Parathyroid adenoma (tissue), 2 donors: Measurements from ENCODE around the gene DGKQ.
A peak's percentile ranks its signal among the peaks of the same experiment; 100 is the strongest.

Experiments
- H2AFZ ChIP-seq: fragments of 300-600 bp; sonication (generic); one replicate; pipeline ENCODE4 v1.7.0; 2017; ENCODE audit warnings: antibody characterized with exemption, mild to moderate bottlenecking
- H3K27ac ChIP-seq: fragments of 300-600 bp; sonication (generic); one replicate; pipeline ENCODE4 v1.7.0; 2017
- H3K27me3 ChIP-seq: fragments of 300-600 bp; sonication (generic); one replicate; pipeline ENCODE4 v1.7.0; 2017; ENCODE audit warnings: low read length; ENCODE audit not compliant: control insufficient read depth, insufficient read depth
- H3K36me3 ChIP-seq: fragments of 300-600 bp; sonication (generic); one replicate; pipeline ENCODE4 v1.7.0; 2017; ENCODE audit warnings: low read length; ENCODE audit not compliant: control insufficient read depth, insufficient read depth
- H3K4me1 ChIP-seq: fragments of 300-600 bp; sonication (generic); one replicate; pipeline ENCODE4 v1.7.0; 2017; ENCODE audit warnings: control low read depth
- H3K4me2 ChIP-seq: fragments of 300-600 bp; sonication (generic); one replicate; pipeline ENCODE4 v1.7.0; 2017; ENCODE audit warnings: low read length
- H3K4me3 ChIP-seq: fragments of 300-600 bp; sonication (generic); one replicate; pipeline ENCODE4 v1.7.0; 2017; ENCODE audit warnings: low read depth, low read length
- H3K79me2 ChIP-seq: fragments of 300-600 bp; sonication (generic); one replicate; pipeline ENCODE4 v1.7.0; 2017; ENCODE audit warnings: control low read depth
- H3K9ac ChIP-seq: fragments of 300-600 bp; sonication (generic); one replicate; pipeline ENCODE4 v1.7.0; 2017; ENCODE audit warnings: mild to moderate bottlenecking
- H3K9me3 ChIP-seq: fragments of 300-600 bp; sonication (generic); one replicate; pipeline ENCODE4 v1.7.0; 2017; ENCODE audit warnings: low read length; ENCODE audit not compliant: control insufficient read depth
- TF ChIP-seq, protein P1 (sequence below): fragments of 300-600 bp; sonication (generic); IDR thresholded peaks from one replicate; pipeline ENCODE4 v1.7.0; 2017; ENCODE audit warnings: antibody characterized with exemption, mild to moderate bottlenecking
- donor health status: primary hyperparathyroidism.

The DGKQ gene

GRCh38 chr4:995311-996026 lies 22.1 kb upstream of the DGKQ start:
- Histone ChIP-seq H3K9ac (no peak overlapping the region), H3K79me2 (no peaks in the 10 kb centered on the region), H3K27ac (no peak overlapping the region), H2AFZ (no peak overlapping the region), H3K27me3 (peaks cover 5% of the 10 kb centered on the region), H3K4me3 (no peak overlapping the region), H3K9me3 (no peaks in the 10 kb centered on the region), H3K4me1 (peaks cover 9% of the 10 kb centered on the region), H3K36me3 (no peaks in the 10 kb centered on the region), H3K4me2 (no peak overlapping the region)
- TF ChIP-seq, protein P1, sequence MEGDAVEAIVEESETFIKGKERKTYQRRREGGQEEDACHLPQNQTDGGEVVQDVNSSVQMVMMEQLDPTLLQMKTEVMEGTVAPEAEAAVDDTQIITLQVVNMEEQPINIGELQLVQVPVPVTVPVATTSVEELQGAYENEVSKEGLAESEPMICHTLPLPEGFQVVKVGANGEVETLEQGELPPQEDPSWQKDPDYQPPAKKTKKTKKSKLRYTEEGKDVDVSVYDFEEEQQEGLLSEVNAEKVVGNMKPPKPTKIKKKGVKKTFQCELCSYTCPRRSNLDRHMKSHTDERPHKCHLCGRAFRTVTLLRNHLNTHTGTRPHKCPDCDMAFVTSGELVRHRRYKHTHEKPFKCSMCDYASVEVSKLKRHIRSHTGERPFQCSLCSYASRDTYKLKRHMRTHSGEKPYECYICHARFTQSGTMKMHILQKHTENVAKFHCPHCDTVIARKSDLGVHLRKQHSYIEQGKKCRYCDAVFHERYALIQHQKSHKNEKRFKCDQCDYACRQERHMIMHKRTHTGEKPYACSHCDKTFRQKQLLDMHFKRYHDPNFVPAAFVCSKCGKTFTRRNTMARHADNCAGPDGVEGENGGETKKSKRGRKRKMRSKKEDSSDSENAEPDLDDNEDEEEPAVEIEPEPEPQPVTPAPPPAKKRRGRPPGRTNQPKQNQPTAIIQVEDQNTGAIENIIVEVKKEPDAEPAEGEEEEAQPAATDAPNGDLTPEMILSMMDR = no peak

GRCh38 chr4:993111-994029 lies 20.0 kb upstream of the DGKQ start, which contains the start of gene SLC26A1:
Gene SLC26A1, minus strand, starts transcription at chr4:993404. Its CDS starts 1,701 bp downstream, at chr4:991703.
- Histone ChIP-seq H3K4me2 (peak within 1 kb of the TSS; percentile 78), H3K4me3 (peak within 1 kb of the TSS; percentile 44), H3K27me3 (peaks cover 5% of the 10 kb centered on the region), H3K36me3 (no peaks in the 10 kb centered on the region), H3K79me2 (no peaks in the 10 kb centered on the region), H3K27ac (peak within 1 kb of the TSS; percentile 63), H3K9ac (no peak within 1 kb of the TSS), H3K9me3 (no peaks in the 10 kb centered on the region), H2AFZ (peak within 1 kb of the TSS; percentile 77), H3K4me1 (peaks cover 9% of the 10 kb centered on the region)
- TF ChIP-seq, protein P1 = no peak

- Histone ChIP-seq H3K4me2 (peak overlapping the region; percentile 78), H2AFZ (peak overlapping the region; percentile 77), H3K27me3 (no peaks in the 10 kb centered on the region), H3K4me3 (peak overlapping the region; percentile 44), H3K9ac (no peak overlapping the region), H3K27ac (peak overlapping the region; percentile 63), H3K36me3 (no peaks in the 10 kb centered on the region), H3K9me3 (no peaks in the 10 kb centered on the region), H3K79me2 (no peaks in the 10 kb centered on the region), H3K4me1 (peaks cover 9% of the 10 kb centered on the region)
- TF ChIP-seq, protein P1 = no peak
These were observed 19.1 kb upstream of the DGKQ start for GRCh38 chr4:992297-993110.

DNA sequence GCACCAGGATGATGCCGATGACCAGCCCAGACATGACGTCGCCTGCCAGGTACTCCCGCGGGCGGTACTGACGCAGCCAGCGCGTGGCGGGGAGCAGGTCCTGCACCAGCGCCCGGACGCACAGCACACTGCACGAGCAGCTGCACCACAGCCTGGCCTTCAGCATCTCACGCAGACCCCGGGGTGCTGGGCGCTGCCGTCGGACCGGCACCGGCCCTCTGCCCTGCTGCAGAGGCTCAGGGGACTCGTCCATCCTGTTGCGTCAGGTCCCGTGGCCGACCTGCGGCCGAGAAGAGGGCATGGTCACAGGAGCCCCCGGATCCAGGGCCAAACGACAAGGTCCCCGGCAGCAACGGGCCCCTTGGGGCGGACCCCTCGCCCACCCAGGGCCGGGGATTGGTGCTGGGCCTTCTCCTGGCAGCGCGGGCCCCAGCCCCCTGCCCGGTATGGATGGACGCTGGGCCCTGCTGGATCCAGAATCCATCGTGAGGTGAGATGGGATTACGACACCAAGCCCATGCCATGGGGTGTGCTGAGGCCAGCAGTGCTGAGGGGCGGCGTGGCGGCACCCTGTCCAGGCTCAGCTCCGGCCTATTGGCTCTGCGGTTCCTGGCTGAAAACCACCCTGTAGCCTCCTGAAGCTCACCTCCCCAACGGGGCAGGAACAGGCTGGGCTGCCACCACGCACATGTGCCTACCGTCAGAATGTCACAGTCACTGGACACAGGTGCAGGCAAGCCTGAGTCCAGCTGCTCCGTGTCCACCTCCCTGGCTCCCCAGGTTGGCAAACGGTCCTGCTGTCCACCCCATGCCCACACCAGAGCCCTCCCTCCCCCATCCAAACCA lies 18.3 kb upstream of the DGKQ start:
- Histone ChIP-seq H3K9me3 (no peaks in the 10 kb centered on the region), H3K79me2 (no peaks in the 10 kb centered on the region), H3K27ac (no peak overlapping the region), H3K27me3 (no peaks in the 10 kb centered on the region), H3K4me2 (peak overlapping the region; percentile 78), H3K9ac (no peak overlapping the region), H3K36me3 (no peaks in the 10 kb centered on the region), H2AFZ (no peak overlapping the region), H3K4me3 (no peak overlapping the region), H3K4me1 (peaks cover 9% of the 10 kb centered on the region)
- TF ChIP-seq, protein P1 = no peak
